ENCODE results near the gene CGREF1.

CGREF1 gene

DNA sequence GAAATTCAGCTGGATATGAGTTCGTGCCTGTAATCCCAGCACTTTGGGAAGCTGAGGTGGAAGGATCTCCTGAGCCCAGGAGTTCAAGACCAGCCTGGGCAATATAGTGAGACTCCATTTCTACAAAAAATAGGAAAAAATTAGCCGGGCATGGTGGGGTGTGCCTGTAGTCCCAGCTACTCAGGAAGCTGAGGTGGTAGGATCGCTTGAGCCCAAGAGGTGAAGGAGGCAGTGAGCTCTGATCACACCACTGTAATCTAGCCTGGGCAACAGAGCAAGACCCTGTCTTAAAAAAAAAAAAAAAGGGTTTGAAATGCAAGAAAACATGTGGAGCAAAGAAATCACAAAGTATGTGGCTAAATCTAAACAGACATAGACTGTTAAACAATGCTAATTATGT lies 9.8 kb downstream of the CGREF1 start:
- DNase-seq: no peak

DNA sequence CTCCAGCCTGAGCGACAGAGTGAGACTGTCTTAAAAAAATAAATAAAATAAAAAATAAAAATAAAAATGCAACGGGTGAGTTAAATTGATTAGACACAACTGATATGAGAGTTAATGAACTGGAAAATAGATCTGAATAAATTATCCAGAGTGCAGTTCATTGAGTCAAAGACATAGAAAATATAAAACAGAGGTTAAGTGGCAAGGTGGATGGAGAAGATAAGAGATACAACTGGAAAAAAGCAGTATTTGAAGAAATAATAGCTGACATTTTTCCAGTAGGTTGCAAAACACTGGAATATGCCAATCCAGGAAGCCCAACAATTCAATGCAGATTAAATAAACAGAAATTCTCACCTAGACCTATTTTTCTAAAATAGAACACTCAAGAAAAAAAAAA lies 10.7 kb downstream of the CGREF1 start:
- no peak for DNase-seq

DNA sequence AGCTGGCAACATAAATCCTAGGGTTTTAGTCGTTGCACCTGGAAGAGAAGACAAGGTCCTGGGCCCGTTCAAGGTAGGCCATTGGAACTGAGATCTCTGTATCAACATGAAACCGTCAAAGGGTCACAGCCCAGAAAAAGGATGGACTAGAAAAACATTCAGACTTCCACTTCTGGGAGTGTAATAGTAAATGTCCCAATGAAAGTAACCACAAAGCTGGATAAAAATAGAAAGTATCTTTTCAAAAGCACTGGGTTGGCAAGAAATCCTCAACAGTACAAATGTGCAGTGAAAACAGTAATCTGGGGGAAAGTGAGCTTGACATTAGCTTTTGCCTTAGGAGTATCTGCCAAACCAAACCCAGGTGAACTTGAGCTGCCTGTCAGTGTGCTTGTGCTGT lies 12.9 kb downstream of the CGREF1 start:
- DNase-seq: no peak

DNA sequence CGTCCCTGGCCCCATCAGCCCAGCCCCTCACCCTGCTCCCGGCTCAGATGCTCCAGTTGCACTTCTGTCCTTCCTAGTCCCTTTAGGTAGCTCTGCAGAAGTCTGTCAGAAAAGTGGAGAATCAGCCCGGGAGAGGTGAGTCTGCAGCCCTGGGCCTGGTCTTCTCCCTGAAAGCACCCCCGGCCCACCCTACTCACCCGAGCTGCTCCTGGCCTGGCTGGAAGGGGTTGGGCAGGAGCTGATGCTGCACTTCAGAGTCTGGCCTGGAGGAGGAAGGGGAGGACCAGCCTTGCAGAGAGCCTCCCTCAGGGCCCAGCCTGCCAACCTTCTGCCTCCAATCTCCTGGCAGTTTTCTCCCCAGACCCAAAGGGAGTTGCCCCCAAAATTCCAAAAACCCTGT lies 16.6 kb downstream of the CGREF1 start:
- DNase-seq: no peak

DNA sequence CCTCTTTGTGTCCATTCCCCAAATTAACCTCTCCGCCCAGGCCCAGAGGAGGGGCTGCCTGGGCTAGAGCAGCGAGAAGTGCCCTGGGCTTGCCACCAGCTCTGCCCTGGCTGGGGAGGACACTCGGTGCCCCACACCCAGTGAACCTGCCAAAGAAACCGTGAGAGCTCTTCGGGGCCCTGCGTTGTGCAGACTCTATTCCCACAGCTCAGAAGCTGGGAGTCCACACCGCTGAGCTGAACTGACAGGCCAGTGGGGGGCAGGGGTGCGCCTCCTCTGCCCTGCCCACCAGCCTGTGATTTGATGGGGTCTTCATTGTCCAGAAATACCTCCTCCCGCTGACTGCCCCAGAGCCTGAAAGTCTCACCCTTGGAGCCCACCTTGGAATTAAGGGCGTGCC lies 18.9 kb downstream of the CGREF1 start:
- DNase-seq: no peak

DNA sequence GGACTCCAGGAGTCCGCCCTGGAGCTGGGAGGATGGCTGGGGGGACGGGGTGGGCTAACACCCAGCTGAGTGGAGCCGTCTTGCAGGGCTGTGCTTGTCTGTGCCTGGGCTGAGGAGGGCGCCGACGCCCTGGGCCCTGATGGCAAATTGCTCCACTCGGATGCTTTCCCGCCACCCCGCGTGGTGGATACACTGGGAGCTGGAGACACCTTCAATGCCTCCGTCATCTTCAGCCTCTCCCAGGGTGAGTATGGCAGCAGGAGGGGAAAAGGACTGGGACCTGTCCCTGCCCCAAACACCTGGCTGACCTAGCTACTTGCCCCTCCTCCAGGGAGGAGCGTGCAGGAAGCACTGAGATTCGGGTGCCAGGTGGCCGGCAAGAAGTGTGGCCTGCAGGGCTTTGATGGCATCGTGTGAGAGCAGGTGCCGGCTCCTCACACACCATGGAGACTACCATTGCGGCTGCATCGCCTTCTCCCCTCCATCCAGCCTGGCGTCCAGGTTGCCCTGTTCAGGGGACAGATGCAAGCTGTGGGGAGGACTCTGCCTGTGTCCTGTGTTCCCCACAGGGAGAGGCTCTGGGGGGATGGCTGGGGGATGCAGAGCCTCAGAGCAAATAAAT lies 19.5 kb downstream of the CGREF1 start:
- DNase-seq: no peak

DNA sequence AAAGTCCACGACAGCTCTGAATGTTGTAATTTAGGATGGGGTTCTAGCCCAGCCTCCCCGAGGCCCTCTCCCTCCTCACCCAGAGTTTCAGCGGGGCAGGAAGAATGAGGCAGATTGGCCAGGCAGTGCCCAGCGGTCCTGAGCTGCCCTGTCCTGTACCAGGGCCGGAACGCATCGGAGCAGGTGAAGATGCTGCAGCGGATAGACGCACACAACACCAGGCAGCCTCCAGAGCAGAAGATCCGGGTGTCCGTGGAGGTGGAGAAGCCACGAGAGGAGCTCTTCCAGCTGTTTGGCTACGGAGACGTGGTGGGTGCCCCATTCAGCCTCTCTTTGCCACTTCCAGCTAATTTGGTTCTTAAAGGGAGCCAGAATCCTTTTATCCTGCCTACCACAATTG lies 21.6 kb downstream of the CGREF1 start:
- no peak for DNase-seq

DNA sequence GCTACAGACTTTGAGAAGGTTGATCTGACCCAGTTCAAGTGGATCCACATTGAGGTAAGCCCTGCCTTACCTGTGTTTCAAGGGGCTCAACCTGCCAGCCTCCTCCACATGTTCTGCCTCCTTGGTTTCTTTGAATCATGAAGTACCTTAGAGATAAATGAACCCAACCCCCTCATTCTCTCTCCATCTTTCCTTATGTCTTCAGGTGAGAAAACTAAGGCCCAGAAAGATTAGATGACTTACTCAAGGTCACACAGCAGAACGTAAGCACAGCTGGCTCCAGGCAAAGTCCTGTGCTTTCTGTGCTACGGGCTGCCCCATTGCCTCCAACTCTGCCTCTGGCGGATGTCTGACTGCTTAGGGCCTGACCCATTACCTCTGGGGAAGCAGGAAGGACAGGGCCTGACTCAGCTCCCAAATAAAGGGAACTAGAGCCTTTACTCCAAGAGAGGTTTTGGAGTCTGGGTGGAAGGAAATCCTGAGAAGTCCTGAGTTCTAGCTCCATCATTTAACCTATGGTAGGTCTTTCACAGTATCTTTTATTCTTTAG lies 22.1 kb downstream of the CGREF1 start:
- no peak for DNase-seq

DNA sequence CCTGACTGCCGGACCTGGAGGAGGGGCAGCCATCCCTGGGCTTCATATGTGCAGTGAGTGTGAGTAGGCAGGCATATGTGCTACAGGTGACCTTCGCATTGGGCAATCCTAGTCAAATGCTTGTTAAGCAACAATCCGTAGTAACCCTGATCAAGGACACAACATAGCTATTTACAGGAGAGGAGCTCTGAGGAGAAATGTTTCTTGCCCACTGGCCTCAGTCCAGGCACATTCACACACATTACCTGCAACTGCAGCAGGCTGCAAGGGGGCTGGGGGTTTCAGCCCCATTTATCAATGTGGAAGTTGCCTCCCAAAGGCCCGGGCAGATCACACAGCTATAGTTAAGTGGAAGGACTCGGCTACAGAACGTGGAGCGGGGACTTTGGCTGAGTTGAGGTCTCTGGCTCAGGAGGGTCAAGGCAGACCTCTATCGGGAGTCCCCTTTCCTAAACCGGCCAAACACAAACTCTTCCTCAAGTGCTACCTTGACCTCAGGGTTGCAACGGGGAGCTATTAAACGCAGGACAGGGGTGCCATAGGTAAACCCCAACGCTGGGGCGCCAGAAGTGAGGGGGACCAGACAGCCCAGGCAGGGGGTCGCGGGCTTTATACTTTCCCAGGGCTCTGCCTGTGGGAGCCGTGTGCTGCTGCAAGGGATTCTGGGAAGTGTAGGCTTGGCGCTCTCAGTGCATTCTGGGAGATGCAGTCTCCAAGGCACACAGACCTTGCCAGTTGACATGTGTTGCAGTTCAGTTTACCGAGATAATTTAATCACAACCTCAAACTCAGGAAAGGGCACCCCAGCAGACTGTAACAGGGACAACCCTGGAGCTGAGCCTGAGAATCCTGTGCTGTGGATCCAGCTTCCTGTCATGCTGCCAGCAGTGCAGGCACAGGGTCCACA lies 22.9 kb downstream of the CGREF1 start:
- peak; percentile 16 for DNase-seq

DNA sequence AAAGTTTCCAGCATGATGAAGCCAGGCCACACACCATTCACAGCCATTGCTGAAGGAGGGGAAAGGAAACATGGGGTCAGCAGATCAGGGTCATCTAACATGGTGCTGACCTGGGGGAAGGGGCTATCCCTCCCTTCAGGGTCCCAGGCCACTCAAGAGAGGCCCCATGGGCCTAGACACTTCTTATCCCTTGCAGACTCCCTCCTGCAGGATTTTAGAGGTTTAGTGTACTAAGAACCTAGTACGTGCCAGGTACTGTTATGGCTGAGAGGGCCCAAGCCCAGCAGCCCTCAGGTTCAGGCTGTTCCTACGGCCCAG lies 23.5 kb downstream of the CGREF1 start:
- DNase-seq: no peak

DNA sequence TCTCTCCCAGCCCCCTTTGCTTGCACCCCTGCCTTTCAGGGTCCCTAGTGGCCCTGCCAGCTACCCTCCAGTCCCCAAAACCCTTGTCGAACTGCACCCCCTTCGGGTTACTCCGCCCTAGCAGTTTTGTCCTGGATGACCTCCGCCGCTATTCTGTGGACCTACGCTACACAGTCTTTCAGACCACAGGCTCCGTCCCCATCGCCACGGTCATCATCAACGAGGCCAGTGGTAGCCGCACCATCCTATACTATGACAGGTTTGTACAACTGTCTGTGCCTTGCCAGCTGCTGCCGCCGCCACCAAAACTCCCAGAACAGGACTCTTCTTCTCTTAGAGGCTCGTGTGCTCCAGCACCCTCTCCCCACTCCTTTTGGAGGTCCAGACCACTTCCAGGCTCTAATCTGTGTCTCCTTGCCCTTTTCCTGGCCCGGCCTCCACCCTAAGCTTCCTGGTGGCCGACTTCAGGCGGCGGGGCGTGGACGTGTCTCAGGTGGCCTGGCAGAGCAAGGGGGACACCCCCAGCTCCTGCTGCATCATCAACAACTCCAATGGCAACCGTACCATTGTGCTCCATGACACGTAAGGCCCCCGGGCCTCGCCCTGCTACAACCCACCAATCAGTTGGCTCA lies 24.5 kb downstream of the CGREF1 start:
- DNase-seq: no peak

DNA sequence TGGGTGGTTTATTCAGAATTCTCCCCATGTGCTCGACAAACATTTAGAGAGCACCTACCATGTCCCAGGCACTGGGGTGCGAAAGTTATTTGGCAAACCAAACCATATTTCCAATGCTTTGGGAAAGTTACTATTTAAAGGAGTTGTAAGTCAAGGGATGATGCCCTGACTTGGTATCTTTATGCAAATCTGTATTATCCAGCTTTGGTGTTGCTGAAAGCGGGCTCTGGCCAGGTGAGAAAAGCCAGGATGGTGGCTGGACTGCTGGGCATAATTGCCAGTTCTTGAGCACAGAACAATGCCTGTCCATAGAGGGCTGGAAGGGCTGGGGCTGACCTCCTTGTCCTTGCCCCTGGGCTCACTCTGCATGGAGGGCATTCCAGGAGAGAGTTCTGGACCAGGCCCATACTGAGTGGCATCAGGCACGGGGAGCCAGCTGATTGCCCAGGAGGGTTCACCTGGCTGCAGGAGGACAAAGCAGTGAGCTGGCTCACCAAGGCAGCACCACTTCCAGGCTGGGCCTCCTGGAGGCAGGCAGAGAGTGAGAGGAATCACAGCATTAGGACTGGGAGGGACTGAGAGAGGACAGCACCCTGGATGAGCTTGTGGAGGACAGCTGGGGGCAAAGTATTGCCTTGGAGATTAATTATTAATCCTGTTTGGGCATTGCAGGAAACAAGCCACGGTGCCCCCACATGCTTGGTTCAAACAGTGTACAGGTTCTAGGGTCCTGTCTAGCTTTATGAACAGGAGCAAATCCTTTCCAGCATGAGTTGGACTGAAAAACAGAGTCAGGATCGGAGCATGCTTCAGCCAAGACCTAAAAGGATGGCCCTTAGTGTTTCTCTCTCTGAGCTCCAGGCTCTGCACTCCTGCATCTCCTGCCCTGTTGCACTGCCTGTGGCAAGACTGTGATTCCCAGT lies 25.2 kb downstream of the CGREF1 start:
- no peak for DNase-seq

DNA sequence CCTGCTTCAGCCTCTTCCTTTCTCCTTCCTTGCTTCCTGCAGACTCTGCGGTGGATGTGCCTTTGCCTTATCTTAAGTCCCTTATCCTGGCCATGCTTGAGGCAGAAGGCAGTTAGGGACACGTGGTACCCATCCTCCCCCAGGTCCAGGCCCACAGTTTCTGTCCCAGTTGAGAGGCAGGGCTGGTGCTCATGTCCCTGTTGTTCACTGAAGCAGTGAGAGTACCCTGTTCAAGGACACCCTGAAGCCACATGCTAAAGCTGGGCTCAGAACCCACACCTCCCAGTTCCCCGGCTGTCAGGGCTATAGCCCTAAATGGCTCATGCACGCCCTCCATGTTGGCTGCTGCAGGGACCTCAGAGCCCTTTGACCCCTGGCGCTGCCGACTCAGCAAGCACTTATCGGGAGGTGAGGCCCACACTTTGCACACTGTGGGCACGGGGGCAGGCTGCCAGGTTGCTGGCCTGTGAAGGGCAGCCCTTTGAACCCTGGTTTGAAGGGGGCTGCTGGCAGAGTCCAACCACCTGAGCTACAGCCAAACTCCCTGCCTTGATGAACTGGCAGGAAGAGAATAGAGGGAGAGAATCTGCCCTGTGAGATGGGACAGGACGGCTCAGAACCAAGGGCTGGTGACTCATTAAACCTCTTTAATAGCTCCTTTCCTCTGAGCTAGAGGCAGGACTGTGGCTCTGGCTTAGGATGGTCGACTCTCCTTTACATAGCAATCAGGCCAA lies 26.1 kb downstream of the CGREF1 start:
- DNase-seq: no peak

DNA sequence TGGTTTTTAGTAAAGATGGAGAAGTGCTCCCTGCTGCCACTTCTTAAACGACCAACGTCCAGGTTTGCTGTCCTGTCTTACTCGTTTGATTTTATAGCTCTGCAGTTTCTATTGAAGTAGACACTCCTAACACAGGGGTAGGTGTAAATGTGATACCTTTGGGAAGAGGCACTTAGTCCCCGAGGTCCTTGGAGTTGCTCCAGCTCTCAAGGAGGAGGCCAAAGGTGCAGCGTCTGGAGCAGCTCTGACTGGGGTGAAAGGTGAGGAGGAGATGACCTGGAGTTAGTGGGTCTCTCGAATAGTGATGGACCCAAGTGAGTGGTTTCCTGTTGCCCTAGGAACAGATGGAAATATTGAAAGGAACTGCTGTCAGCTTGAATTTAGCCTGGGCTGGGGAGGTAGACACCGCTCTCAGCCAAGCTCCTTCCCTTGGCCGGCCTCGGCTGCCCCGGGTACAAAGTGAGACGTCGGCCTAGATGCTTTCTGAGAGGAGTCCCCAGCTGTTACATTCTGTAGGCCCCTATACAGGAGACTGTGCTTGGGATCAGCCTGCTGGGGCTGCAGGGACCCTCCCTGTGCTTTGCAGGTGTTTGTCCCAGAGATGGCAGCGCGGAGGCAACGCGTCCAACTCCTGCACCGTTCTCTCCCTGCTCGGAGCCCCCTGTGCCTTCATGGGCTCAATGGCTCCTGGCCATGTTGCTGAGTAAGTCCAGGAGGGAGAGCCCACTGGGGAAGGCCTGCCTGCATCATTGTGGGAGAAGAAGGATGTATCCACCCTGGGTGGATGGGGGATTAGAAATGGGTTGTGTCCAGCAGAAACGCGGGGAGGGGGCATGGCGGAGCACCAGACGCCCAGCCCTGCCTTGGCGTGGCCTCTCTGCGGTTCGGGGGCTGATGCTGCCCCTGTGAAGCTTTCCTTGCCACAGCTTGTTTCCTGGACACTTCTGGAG lies 26.9 kb downstream of the CGREF1 start:
- DNase-seq: no peak

DNA sequence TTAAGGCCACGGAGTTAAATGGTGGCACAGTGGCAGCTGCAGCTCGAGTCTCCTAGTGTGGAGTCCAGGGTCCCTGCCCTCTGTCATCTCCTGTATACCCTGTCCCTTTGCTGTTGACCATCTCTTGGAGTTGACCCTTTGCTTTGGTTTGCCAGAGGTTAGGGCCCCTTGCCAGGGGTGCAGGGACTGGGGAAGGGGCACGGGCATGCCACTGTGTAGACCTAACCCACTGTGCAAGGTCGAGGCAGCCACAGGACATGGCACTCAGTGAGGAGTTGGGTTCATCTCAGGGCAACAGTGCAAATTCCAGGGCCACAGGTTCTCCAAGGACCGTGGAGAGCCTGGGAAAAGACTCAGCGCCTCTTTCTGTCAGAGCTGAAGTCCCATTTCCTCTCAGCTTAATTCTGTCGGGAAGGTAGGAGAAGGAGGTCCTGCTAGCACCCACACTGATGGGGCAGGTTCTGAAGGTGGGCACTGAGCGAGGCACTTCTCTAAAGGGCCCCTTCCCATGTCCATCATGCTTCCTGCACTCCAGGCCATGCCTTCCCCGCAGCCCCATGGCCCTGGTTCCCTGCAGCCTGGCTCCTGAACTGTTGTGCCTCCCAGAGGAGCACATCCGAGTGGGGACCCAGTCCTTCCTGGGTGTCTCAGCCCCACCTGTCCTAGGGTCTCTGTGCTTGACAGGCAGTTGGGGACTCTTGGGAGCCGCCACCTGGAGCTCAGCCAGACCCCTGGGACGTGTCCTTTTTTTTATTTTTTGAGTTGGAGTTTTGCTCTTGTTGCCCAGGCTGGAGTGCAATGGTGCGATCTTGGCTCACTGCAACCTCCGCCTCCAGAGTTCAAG lies 29.6 kb downstream of the CGREF1 start:
- DNase-seq: no peak

DNA sequence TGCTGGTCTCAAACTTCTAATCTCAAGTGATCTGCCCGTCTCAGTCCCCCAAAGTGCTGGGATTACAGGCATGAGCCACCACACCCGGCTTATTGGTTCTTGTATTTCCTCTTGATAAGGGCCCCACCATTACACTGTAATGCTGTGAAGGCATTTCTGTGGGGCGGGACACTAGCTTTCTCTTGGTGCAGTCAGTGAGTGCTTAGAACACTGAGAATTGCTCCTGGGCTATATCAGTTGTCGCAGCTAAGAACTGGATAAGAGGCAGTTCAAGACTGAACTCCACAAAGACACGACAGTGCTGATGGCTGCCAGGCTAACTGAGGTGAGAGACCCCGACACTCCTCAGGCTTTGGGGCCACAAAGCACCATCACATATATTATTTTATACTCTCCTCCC lies 30.3 kb downstream of the CGREF1 start:
- DNase-seq: no peak

DNA sequence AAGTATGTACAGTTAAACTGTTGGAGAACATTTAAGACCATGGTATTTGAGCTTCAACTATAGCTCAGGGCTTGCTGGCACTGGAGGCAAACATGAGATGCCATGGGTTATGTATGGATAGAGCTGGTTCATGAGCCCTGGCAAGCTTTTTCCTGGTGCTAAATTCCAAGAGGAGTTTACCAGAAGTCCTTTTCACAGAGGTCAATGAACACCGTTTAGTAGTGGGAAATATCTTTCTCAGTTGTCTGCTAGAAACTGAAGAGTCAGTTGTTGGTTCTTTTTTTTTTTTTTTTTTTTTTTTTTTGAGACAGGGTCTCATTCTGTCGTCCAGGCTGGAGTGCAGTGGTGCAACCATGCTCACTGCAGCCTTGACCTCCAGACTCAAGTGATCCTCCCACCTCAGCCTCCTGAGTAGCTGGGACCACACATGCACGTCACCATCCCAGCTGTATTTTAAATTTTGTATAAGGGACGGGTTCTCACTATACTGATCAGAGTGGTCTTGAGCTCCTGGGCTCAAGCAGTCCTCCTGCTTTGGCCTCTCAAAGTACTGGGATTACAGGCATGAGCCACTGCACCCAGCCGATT lies 31.0 kb downstream of the CGREF1 start:
- DNase-seq: no peak

DNA sequence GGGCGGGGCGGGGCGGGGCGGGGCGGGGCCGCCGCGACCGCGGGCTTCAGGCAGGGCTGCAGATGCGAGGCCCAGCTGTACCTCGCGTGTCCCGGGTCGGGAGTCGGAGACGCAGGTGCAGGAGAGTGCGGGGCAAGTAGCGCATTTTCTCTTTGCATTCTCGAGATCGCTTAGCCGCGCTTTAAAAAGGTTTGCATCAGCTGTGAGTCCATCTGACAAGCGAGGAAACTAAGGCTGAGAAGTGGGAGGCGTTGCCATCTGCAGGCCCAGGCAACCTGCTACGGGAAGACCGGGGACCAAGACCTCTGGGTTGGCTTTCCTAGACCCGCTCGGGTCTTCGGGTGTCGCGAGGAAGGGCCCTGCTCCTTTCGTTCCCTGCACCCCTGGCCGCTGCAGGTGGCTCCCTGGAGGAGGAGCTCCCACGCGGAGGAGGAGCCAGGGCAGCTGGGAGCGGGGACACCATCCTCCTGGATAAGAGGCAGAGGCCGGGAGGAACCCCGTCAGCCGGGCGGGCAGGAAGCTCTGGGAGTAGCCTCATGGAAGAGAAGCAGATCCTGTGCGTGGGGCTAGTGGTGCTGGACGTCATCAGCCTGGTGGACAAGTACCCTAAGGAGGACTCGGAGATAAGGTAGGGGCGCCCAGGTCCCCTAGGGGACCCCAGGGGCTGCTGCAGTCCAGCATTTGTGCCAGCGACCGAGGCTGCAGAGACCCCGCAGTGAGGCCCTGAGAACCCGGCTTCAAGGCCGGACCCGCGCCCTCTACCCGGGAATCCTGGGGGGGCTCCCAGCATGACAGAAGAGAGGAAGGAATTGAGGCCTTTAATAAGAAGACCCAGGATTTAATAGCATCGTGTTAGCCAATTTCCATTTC lies 32.0 kb downstream of the CGREF1 start, which contains the start of gene KHK:
TSS of gene KHK (plus strand) at position 49 of the 870 bp plus-strand sequence. CDS start at position 537, 488 bp downstream.
- peak; percentile 42 for DNase-seq

Measured in NCI-H1092 treated with DMSO at 0.1 percent for 48 hours (cell line).